Mesenchymal stem cell (in vitro differentiated cells and primary cell): Measurements from ENCODE around the gene SLC25A29.
A peak's percentile ranks its signal among the peaks of the same experiment; 100 is the strongest.
"Not testable (repeated sequence)": the region's sequence is repeated elsewhere in the genome, so short reads cannot be mapped to it uniquely, and the experiment has no call there.

Source experiments
- DNase-seq: peaks from one replicate; pipeline ENCODE4 v3.0.0-alpha.2; 2013
- H2AFZ ChIP-seq: one replicate; pipeline ENCODE4 v1.6.1; 2013; ENCODE audit warnings: low read depth, mild to moderate bottlenecking, control low read depth, inconsistent platforms, low read length, moderate library complexity
- H2AK5ac ChIP-seq: 2 replicates; pipeline ENCODE4 v1.6.1; 2013; ENCODE audit warnings: low read length, moderate library complexity, mild to moderate bottlenecking, inconsistent platforms; ENCODE audit not compliant: severe bottlenecking
- H2BK120ac ChIP-seq: one replicate; pipeline ENCODE4 v1.6.1; 2013; ENCODE audit warnings: low read depth, mild to moderate bottlenecking, inconsistent platforms, low read length, moderate library complexity
- H2BK12ac ChIP-seq, 2 experiments: one replicate each; pipeline ENCODE4 v1.6.1; 2013; ENCODE audit warnings: inconsistent platforms in 2 of 2, low read length in 2 of 2, mild to moderate bottlenecking in 2 of 2, moderate library complexity in 2 of 2, control low read depth in 1 of 2
- H2BK15ac ChIP-seq: one replicate; pipeline ENCODE4 v1.6.1; 2013; ENCODE audit warnings: mild to moderate bottlenecking, low read depth, inconsistent platforms; ENCODE audit not compliant: poor library complexity, severe bottlenecking
- H2BK5ac ChIP-seq: 2 replicates; pipeline ENCODE4 v1.6.1; 2013; ENCODE audit warnings: low read depth, mild to moderate bottlenecking, low read length, control low read depth, inconsistent platforms; ENCODE audit not compliant: poor library complexity, severe bottlenecking
- H3K14ac ChIP-seq, 2 experiments: one replicate each; pipeline ENCODE4 v1.6.1; 2013; ENCODE audit warnings: inconsistent platforms in 2 of 2, low read length in 2 of 2, control low read depth in 1 of 2, mild to moderate bottlenecking in 1 of 2, moderate library complexity in 1 of 2
- H3K18ac ChIP-seq, 2 experiments: one replicate each; pipeline ENCODE4 v1.6.1; 2013; ENCODE audit warnings: inconsistent platforms in 2 of 2, low read length in 2 of 2, control low read depth in 1 of 2, low read depth in 1 of 2, mild to moderate bottlenecking in 1 of 2
- H3K23ac ChIP-seq, 2 experiments: one replicate each; pipeline ENCODE4 v1.6.1; 2013; ENCODE audit warnings: inconsistent platforms in 2 of 2, low read length in 2 of 2, mild to moderate bottlenecking in 2 of 2, moderate library complexity in 2 of 2, control low read depth in 1 of 2
- H3K27ac ChIP-seq: 2 replicates; pipeline ENCODE4 v1.5.1; 2013; ENCODE audit warnings: mild to moderate bottlenecking, moderate library complexity, low read length, control low read depth, inconsistent platforms; ENCODE audit not compliant: poor library complexity, severe bottlenecking
- H3K27me3 ChIP-seq, 2 experiments: 2 replicates each; pipeline versions ENCODE4 v1.6.1 to v1.7.0; 2013; ENCODE audit warnings: low read length in 2 of 2, mild to moderate bottlenecking in 2 of 2, moderate library complexity in 2 of 2, control low read depth in 1 of 2, inconsistent platforms in 1 of 2; ENCODE audit not compliant: control insufficient read depth in 1 of 2, insufficient read depth in 1 of 2
- H3K36me3 ChIP-seq, 2 experiments: 2 replicates each; pipeline versions ENCODE4 v1.6.1 to v1.7.0; 2013; ENCODE audit warnings: low read length in 2 of 2, control low read depth in 1 of 2, inconsistent platforms in 1 of 2, low read depth in 1 of 2, mild to moderate bottlenecking in 1 of 2; ENCODE audit not compliant: insufficient read depth in 2 of 2, control insufficient read depth in 1 of 2
- H3K4ac ChIP-seq, 2 experiments: one replicate each; pipeline ENCODE4 v1.6.1; 2013; ENCODE audit warnings: inconsistent platforms in 2 of 2, low read length in 2 of 2, mild to moderate bottlenecking in 2 of 2, moderate library complexity in 2 of 2, control low read depth in 1 of 2, low read depth in 1 of 2
- H3K4me1 ChIP-seq: 2 replicates; pipeline ENCODE4 v1.6.1; 2013; ENCODE audit warnings: low read depth, low read length, control low read depth; ENCODE audit not compliant: control insufficient read depth, insufficient read depth
- H3K4me2 ChIP-seq: 2 replicates; pipeline ENCODE4 v1.6.1; 2013; ENCODE audit warnings: low read length, mild to moderate bottlenecking, inconsistent platforms; ENCODE audit not compliant: poor library complexity, severe bottlenecking
- H3K4me3 ChIP-seq, 2 experiments: 2 replicates each; pipeline versions ENCODE4 v1.5.1 to v1.7.0; 2013; ENCODE audit warnings: low read length in 2 of 2, mild to moderate bottlenecking in 2 of 2, control low read depth in 1 of 2, low read depth in 1 of 2; ENCODE audit not compliant: insufficient read depth in 1 of 2
- H3K79me1 ChIP-seq: replicated peaks from 2 replicates; pipeline ENCODE4 v1.6.1; 2013; ENCODE audit warnings: mild to moderate bottlenecking, control low read depth, low read length, inconsistent platforms; ENCODE audit not compliant: poor library complexity, severe bottlenecking
- H3K9ac ChIP-seq: 2 replicates; pipeline ENCODE4 v1.7.0; 2013; ENCODE audit warnings: mild to moderate bottlenecking, low read length, moderate library complexity
- H3K9me3 ChIP-seq: 2 replicates; pipeline ENCODE4 v1.7.0; 2013; ENCODE audit warnings: mild to moderate bottlenecking, low read length; ENCODE audit not compliant: control insufficient read depth
- H4K8ac ChIP-seq: one replicate; pipeline ENCODE4 v1.6.1; 2013; ENCODE audit warnings: inconsistent platforms, mild to moderate bottlenecking, low read length, moderate library complexity
- H4K91ac ChIP-seq: one replicate; pipeline ENCODE4 v1.6.1; 2013; ENCODE audit warnings: mild to moderate bottlenecking, low read length, inconsistent platforms
- WGBS: methylation state at CpG from one replicate; pipeline ENCODE4 v1.1.7; 2013; ENCODE audit warnings: mixed read lengths; 5-methylcytosine and 5-hydroxymethylcytosine counted together

The SLC25A29 gene

GRCh38 chr14:100285021-100285912 is 21.0 kb downstream of the SLC25A29 start:
- H2BK12ac ChIP-seq = peak overlapping the region in 1 of 2 experiments; percentile 66
- H3K9me3 ChIP-seq = no peaks in the 10 kb centered on the region
- H3K4me2 ChIP-seq = peak overlapping the region; percentile 92
- peaks cover 5 to 32% of the 10 kb centered on the region in 2 experiments for H3K36me3 ChIP-seq
- H2BK120ac ChIP-seq = peak overlapping the region; percentile 96
- H3K4me1 ChIP-seq = peaks cover 42% of the 10 kb centered on the region
- H3K14ac ChIP-seq = peak overlapping the region in 1 of 2 experiments; percentile 76
- H3K23ac ChIP-seq = peak overlapping the region in 1 of 2 experiments; percentile 52
- peak overlapping the region; percentile 47 for H2BK5ac ChIP-seq
- no peaks in the 10 kb centered on the region for H3K27me3 ChIP-seq
- no peak overlapping the region for H3K27ac ChIP-seq
- DNase-seq = peak; percentile 57
- H3K4me3 ChIP-seq = peak overlapping the region; percentile 71 to 82
- 6% methylated on average over 66 of the region's 82 CpGs for WGBS
- H4K91ac ChIP-seq = peak overlapping the region; percentile 83
- peak overlapping the region; percentile 66 for H2AFZ ChIP-seq
- peak overlapping the region; percentile 85 for H2BK15ac ChIP-seq
- peak overlapping the region; percentile 84 to 92 for H3K4ac ChIP-seq
- peaks cover 31% of the 10 kb centered on the region for H3K79me1 ChIP-seq
- H4K8ac ChIP-seq = peak overlapping the region; percentile 97
- H3K9ac ChIP-seq = peak overlapping the region; percentile 90
- no peak overlapping the region for H2AK5ac ChIP-seq
- H3K18ac ChIP-seq = peak overlapping the region; percentile 95 to 99

- H3K27me3 ChIP-seq = no peaks in the 10 kb centered on the region
- H4K91ac ChIP-seq = no peak overlapping the region
- no peak overlapping the region for H2AFZ ChIP-seq
- H3K27ac ChIP-seq = no peak overlapping the region
- no peak overlapping the region for H3K4me2 ChIP-seq
- peaks cover 36% of the 10 kb centered on the region for H3K4me1 ChIP-seq
- H3K14ac ChIP-seq = no peak overlapping the region
- H2BK5ac ChIP-seq = no peak overlapping the region
- peak overlapping the region; percentile 20 for H4K8ac ChIP-seq
- peak overlapping the region in 1 of 2 experiments; percentile 13 for H3K4ac ChIP-seq
- DNase-seq = no peak
- peak overlapping the region in 1 of 2 experiments; percentile 82 for H3K4me3 ChIP-seq
- H3K18ac ChIP-seq = peak overlapping the region in 1 of 2 experiments; percentile 12
- H3K9me3 ChIP-seq = no peaks in the 10 kb centered on the region
- peak overlapping the region; percentile 70 for H2AK5ac ChIP-seq
- H2BK120ac ChIP-seq = no peak overlapping the region
- no peak overlapping the region for H3K23ac ChIP-seq
- no peak overlapping the region for H2BK15ac ChIP-seq
- peaks cover 34% of the 10 kb centered on the region for H3K79me1 ChIP-seq
- H2BK12ac ChIP-seq = no peak overlapping the region
- H3K36me3 ChIP-seq = peaks cover 5 to 34% of the 10 kb centered on the region in 2 experiments
- H3K9ac ChIP-seq = peak overlapping the region; percentile 90
- WGBS = 86% methylated on average over 26 of the region's 26 CpGs
Measured at GRCh38 chr14:100283984-100284881, 22.0 kb downstream of the SLC25A29 start.

GRCh38 chr14:100283436-100283835 is 22.8 kb downstream of the SLC25A29 start:
- H3K4me3 ChIP-seq, H3K27ac ChIP-seq, H2AK5ac ChIP-seq, H2BK15ac ChIP-seq, H2BK120ac ChIP-seq, DNase-seq, H3K4me2 ChIP-seq, H4K91ac ChIP-seq, H3K9me3 ChIP-seq, H3K18ac ChIP-seq, H4K8ac ChIP-seq, H2AFZ ChIP-seq, H2BK5ac ChIP-seq, H3K4ac ChIP-seq, H3K9ac ChIP-seq, H2BK12ac ChIP-seq, H3K27me3 ChIP-seq, H3K23ac ChIP-seq, H3K14ac ChIP-seq: not testable (repeated sequence)
- H3K36me3 ChIP-seq = peaks cover 5 to 29% of the 10 kb centered on the region in 2 experiments
- H3K4me1 ChIP-seq = peaks cover 35% of the 10 kb centered on the region
- 96% methylated on average over 9 of the region's 9 CpGs for WGBS
- H3K79me1 ChIP-seq = peaks cover 32% of the 10 kb centered on the region
